Mammary epithelial cell (primary cell): ENCODE results near the gene SPATA22.

ENCODE experiments used
- CTCF ChIP-seq, 2 donors: IDR thresholded peaks in 1 of 2; conservative IDR thresholded peaks in 1 of 2; 2 replicates each; pipeline ENCODE4 v1.5.1; 2011 to 2012; ENCODE audit warnings: inconsistent platforms in 2 of 2, low read length in 2 of 2, mild to moderate bottlenecking in 2 of 2, control low read depth in 1 of 2, low read depth in 1 of 2; ENCODE audit not compliant: insufficient read depth in 1 of 2; ENCODE audit errors: extremely low read depth in 1 of 2
- EZH2 ChIP-seq: IDR thresholded peaks from 2 replicates; pipeline ENCODE4 v1.6.1; 2012; ENCODE audit warnings: low read length, inconsistent platforms, borderline replicate concordance

DNA sequence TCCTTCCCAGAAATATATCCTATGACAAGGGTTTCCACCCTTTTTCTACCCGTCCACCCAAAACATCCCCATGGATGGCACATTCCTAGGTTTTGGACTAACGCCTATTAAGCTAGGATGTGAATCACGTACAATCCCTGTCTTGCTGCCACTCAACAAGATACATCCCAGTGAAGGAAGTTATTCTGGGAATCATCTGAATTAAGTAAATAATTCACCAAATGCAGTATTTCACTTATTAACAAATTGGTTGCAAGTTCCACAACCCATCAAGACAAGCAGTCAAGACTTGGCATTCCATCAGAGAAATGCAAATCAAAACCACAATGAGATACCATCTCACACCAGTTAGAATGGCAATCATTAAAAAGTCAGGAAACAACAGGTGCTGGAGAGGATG lies 36.2 kb upstream of the SPATA22 start:
- TF ChIP-seq CTCF (conservative IDR thresholded peaks at IDR 0.05 in 1 of 2, IDR thresholded peaks at IDR 0.05 in 1 of 2; ENCODE audit: extremely low read depth in 1 of 2, insufficient read depth in 1 of 2, low read depth in 1 of 2, low read length in 2 of 2) (no peak), EZH2 (no peak)
